Stimulated activated CD8-positive, alpha-beta memory T cell treated with anti-CD3 and anti-CD28 coated beads, Interleukin-4, amount 100 ng/mL, for 1 hour (primary cell): ENCODE measurements around the gene PHACTR3.

Experiments
- DNase-seq, 2 donors: peaks; one replicate each; pipeline ENCODE4 v3.0.0-alpha.2; 2020; ENCODE audit warnings: low read depth in 2 of 2, low spot score in 1 of 2

PHACTR3 gene

GRCh38 chr20:59573837-59574236 is 30.5 kb upstream of the PHACTR3 start:
- DNase-seq: no peak

- DNase-seq: no peak
Measured at GRCh38 chr20:59574308-59574707, 30.0 kb upstream of the PHACTR3 start.

- DNase-seq: no peak
Measured at GRCh38 chr20:59575216-59575615, 29.1 kb upstream of the PHACTR3 start.

GRCh38 chr20:59575653-59576052 is 28.7 kb upstream of the PHACTR3 start:
- DNase-seq: no peak

- DNase-seq: no peak
Measured at GRCh38 chr20:59576216-59576953, 28.0 kb upstream of the PHACTR3 start.

GRCh38 chr20:59577037-59577808 is 27.1 kb upstream of the PHACTR3 start:
- DNase-seq: no peak

GRCh38 chr20:59577809-59578435 is 26.4 kb upstream of the PHACTR3 start:
- DNase-seq: no peak

- DNase-seq: no peak
Measured at GRCh38 chr20:59578436-59579403, 25.6 kb upstream of the PHACTR3 start.

- no peak for DNase-seq
Measured at GRCh38 chr20:59579404-59580145, 24.8 kb upstream of the PHACTR3 start.

GRCh38 chr20:59580146-59580946 is 24.0 kb upstream of the PHACTR3 start:
- DNase-seq: no peak

- no peak for DNase-seq
Measured at GRCh38 chr20:59580991-59581401, 23.3 kb upstream of the PHACTR3 start.

GRCh38 chr20:59581993-59582679 is 22.2 kb upstream of the PHACTR3 start:
- DNase-seq: no peak

- DNase-seq: no peak
Measured at GRCh38 chr20:59583428-59584277, 20.7 kb upstream of the PHACTR3 start.

GRCh38 chr20:59584278-59584925 is 19.9 kb upstream of the PHACTR3 start:
- no peak for DNase-seq

- DNase-seq: no peak
Measured at GRCh38 chr20:59585714-59586409, 18.5 kb upstream of the PHACTR3 start.

GRCh38 chr20:59586613-59587012 is 17.7 kb upstream of the PHACTR3 start:
- no peak for DNase-seq

GRCh38 chr20:59587570-59587969 is 16.8 kb upstream of the PHACTR3 start:
- DNase-seq: no peak
